Ascending aorta (tissue), 2 donors: ENCODE data around the gene SELENOF. TPM values are rescaled to one million over a fixed set of nuclear protein-coding genes. Genes with fewer than 3 reads are reported as not detected.
A peak's percentile ranks its signal among the peaks of the same experiment; 100 is the strongest.
"Not testable (repeated sequence)": the region's sequence is repeated elsewhere in the genome, so short reads cannot be mapped to it uniquely, and the experiment has no call there.

Experiments used
- DNase-seq, 2 donors: peaks; one replicate each; pipeline ENCODE4 v3.0.0-alpha.2; 2019; ENCODE audit warnings: low spot score in 2 of 2
- H3K27ac ChIP-seq, 2 donors: fragments of 200-600 bp; sonication (generic); one replicate each; pipeline ENCODE4 v1.5.1; 2016 to 2017; ENCODE audit warnings: mild to moderate bottlenecking in 1 of 2
- H3K27me3 ChIP-seq: fragments of 200-600 bp; sonication (generic); one replicate; pipeline ENCODE4 v1.5.1; 2017
- H3K36me3 ChIP-seq, 2 donors: fragments of 200-600 bp; sonication (generic); one replicate each; pipeline ENCODE4 v1.5.1; 2016
- H3K4me1 ChIP-seq, 2 donors: fragments of 200-600 bp; sonication (generic); one replicate each; pipeline ENCODE4 v1.5.1; 2016 to 2017; ENCODE audit warnings: mild to moderate bottlenecking in 1 of 2
- H3K4me3 ChIP-seq, 2 donors: fragments of 200-600 bp; sonication (generic); one replicate each; pipeline ENCODE4 v1.5.1; 2016 to 2017; ENCODE audit warnings: mild to moderate bottlenecking in 1 of 2
- H3K9me3 ChIP-seq, 2 donors: fragments of 200-600 bp; sonication (generic); one replicate each; pipeline ENCODE4 v1.5.1; 2016
- intact Hi-C: fragments of 100-400 bp; cut with DNase I; formaldehyde crosslinking; loops from one replicate; pipeline ENCODE4 v1.15.1; 2023
- total RNA-seq: library from RNA; depleted of rRNA; stranded (reverse); fragments of >200 nt; gene quantifications from one replicate; pipeline ENCODE4 v1.1.0, GENCODE V29; 2016
- TF ChIP-seq, protein P1 (sequence below), 3 experiments: fragments of 200-600 bp in 2 of 3; fragments of 450-650 bp in 1 of 3; sonication (generic) in 2 of 3; IDR thresholded peaks; one replicate each; pipeline ENCODE4 v1.5.1; 2016 to 2019; ENCODE audit warnings: antibody characterized with exemption in 3 of 3, mild to moderate bottlenecking in 1 of 3, moderate library complexity in 1 of 3

The SELENOF gene
- total RNA-seq, 1 donor from 2014 or later: 124 TPM

DNA sequence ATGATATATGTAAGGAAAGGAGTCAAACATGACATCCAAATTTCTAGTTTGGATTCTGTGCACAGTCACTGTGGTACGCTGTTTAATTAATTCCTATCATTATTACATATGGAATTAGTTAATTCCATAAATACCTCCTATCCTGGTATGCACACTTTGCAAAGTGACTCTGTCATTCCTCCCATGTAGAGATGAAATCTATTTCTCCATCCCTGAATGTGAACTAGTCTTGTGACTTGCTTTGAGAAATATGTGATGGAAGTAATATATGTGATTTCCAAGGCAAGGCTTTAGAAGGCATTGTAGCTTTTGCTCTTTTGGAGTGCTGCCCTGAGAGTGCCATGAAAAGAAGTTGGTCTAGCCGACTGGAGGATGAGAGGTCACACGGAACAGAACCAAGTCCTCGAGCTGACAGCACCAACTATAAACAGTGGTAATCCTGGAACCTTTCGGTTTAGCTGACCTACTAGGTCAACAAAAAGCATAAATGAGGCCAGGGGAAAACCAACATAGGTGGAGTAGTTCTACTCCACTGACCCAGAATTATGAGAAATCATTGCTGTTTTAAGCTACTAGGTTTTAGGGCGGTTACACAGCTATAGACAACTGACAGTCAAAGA, 1.5 kb downstream of the SELENOF start:
- H3K4me3 ChIP-seq: peak overlapping the region in 1 of 2 donors; percentile 77
- no peaks in the 10 kb centered on the region for H3K9me3 ChIP-seq
- H3K4me1 ChIP-seq: peaks cover 0 to 17% of the 10 kb centered on the region in 2 donors
- intact Hi-C loops: loop anchor here (5.0 to 10.0 kb wide), 5 partner anchors 135 to 1982 kb away; partner anchors contain the start of genes BCL10, GTF2B, LMO4 and PKN2
- no peak overlapping the region for H3K27ac ChIP-seq
- H3K27me3 ChIP-seq: no peaks in the 10 kb centered on the region
- TF ChIP-seq, protein P1, sequence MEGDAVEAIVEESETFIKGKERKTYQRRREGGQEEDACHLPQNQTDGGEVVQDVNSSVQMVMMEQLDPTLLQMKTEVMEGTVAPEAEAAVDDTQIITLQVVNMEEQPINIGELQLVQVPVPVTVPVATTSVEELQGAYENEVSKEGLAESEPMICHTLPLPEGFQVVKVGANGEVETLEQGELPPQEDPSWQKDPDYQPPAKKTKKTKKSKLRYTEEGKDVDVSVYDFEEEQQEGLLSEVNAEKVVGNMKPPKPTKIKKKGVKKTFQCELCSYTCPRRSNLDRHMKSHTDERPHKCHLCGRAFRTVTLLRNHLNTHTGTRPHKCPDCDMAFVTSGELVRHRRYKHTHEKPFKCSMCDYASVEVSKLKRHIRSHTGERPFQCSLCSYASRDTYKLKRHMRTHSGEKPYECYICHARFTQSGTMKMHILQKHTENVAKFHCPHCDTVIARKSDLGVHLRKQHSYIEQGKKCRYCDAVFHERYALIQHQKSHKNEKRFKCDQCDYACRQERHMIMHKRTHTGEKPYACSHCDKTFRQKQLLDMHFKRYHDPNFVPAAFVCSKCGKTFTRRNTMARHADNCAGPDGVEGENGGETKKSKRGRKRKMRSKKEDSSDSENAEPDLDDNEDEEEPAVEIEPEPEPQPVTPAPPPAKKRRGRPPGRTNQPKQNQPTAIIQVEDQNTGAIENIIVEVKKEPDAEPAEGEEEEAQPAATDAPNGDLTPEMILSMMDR (IDR thresholded peaks at IDR 0.05): no peak
- no peak for DNase-seq
- peaks cover 0 to 13% of the 10 kb centered on the region in 2 donors for H3K36me3 ChIP-seq

DNA sequence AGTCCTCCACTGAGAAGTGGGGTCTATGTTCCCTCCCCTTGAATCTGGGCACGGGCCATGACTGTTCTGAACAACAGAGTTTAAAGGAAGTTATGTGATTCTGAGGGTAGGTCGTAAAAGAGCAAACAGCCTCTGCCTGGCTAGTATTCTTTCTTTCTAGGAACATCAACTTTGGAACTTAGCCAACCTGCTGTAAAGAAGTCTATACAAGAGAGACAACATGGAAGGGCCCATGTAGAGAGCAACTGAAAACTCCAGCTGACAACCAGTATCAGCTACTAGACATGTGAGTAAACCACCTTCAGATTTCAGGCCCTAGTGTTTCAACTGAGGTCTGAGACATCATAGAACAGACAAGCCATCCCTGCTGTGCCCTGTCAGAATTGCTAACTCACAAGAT, 7.5 kb downstream of the SELENOF start:
- TF ChIP-seq, protein P1 (IDR thresholded peaks at IDR 0.05): no peak
- H3K36me3 ChIP-seq: peaks cover 3 to 22% of the 10 kb centered on the region in 2 donors
- H3K4me3 ChIP-seq: no peak overlapping the region
- no peaks in the 10 kb centered on the region for H3K9me3 ChIP-seq
- intact Hi-C loops: no loop called here
- H3K4me1 ChIP-seq: no peaks in the 10 kb centered on the region
- DNase-seq: no peak
- H3K27ac ChIP-seq: no peak overlapping the region
- H3K27me3 ChIP-seq: no peaks in the 10 kb centered on the region

DNA sequence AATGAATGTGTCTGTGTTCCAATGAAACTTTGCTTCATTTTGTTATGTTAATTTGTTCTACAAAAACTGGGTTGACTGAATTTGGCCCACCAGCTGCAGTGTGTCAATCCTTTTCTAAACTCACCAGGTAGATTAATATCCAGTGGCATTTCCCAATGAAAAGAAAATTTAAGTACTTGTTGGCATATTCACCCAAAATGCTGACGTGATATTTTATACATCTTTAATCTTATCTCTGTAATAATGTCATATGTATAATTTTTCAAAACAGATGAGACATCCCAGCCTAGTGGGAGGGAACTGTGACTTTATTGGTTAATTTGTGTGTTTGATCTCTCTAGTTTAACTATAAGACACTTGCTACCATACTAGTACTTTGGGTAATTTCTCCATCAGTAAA, 8.1 kb downstream of the SELENOF start:
- intact Hi-C loops: no loop called here
- H3K27ac ChIP-seq: no peak overlapping the region
- no peak overlapping the region for H3K4me3 ChIP-seq
- peaks cover 4 to 26% of the 10 kb centered on the region in 2 donors for H3K36me3 ChIP-seq
- no peak for DNase-seq
- no peaks in the 10 kb centered on the region for H3K9me3 ChIP-seq
- no peaks in the 10 kb centered on the region for H3K4me1 ChIP-seq
- TF ChIP-seq, protein P1 (IDR thresholded peaks at IDR 0.05): no peak
- H3K27me3 ChIP-seq: no peaks in the 10 kb centered on the region

DNA sequence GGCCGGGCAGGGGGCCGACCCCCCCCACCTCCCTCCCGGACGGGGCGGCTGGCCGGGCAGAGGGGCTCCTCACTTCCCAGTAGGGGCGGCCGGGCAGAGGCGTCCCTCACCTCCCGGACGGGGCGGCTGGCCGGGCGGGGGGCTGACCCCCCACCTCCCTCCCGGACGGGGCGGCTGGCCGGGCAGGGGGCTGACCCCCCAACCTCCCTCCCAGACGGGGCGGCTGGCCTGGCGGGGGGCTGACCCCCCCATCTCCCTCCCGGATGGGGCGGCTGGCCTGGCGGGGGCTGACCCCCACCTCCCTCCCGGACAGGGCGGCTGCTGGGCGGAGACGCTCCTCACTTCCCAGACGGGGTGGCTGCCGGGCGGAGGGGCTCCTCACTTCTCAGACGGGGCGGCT, 14.5 kb downstream of the SELENOF start:
- not testable (repeated sequence) for H3K9me3 ChIP-seq

DNA sequence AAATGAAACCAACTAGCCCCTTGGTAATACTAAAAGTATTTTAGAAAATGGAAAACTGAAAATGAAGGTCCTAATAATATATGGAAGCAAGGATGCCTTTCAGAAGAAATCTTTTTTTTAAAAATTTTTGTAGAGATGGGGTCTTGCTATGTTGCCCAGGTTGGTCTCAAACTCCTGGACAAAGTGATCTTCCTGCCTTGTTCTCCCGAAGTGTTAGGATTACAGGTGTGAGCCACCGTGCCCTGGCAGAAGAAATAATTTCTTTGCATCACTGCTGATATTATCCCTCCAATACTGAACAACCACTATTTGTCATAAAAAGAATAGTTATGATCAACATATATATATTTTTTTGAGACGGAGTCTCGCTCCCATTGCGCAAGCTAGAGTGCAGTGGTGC, 25.6 kb downstream of the SELENOF start:
- no peaks in the 10 kb centered on the region for H3K9me3 ChIP-seq
- H3K27me3 ChIP-seq: no peaks in the 10 kb centered on the region
- no peaks in the 10 kb centered on the region for H3K36me3 ChIP-seq
- no peak overlapping the region for H3K27ac ChIP-seq
- H3K4me1 ChIP-seq: peaks cover 0 to 15% of the 10 kb centered on the region in 2 donors
- TF ChIP-seq, protein P1 (IDR thresholded peaks at IDR 0.05): no peak
- intact Hi-C loops: no loop called here
- no peak overlapping the region for H3K4me3 ChIP-seq
- no peak for DNase-seq

More for the DNA sequence above, 14.5 kb downstream of the SELENOF start:
- peaks cover 7 to 17% of the 10 kb centered on the region in 2 donors for H3K36me3 ChIP-seq
- H3K4me3 ChIP-seq, H3K27me3 ChIP-seq, H3K4me1 ChIP-seq, intact Hi-C loops, DNase-seq, H3K27ac ChIP-seq: not testable (repeated sequence)

DNA sequence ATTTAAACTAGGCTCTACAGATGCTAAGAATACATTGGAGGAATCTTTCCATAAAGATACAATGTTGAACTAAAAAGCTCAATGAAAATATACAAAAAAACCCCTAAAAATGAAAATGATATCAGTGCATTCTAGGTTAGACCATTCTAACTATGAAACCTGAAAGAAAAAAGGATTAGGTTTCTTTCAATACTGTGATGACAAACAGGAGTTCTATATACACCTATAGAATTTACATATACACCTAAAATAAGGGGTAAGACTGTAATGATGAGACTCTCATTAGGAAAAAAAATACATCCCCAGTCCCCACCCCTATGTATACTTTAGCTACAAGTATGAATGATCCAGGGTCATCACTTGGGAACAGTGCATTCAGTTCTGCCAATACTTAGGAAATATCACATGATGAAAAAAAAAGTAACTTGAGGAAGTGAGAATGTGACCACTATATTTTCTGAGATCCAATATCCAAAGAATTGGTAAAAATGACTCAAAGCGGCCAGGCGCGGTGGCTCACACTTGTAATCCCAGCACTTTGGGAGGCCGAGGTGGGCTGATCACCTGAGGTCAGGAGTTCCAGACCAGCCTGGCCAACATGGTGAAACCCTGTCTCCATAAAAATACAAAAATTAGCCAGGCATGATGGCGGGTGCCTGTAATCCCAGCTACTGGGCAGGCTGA, 26.3 kb downstream of the SELENOF start:
- Histone ChIP-seq H3K4me1 (peaks cover 0 to 15% of the 10 kb centered on the region in 2 donors), H3K4me3 (no peak overlapping the region), H3K9me3 (no peaks in the 10 kb centered on the region), H3K36me3 (no peaks in the 10 kb centered on the region), H3K27me3 (no peaks in the 10 kb centered on the region), H3K27ac (no peak overlapping the region)
- intact Hi-C loops: no loop called here
- DNase-seq: no peak
- TF ChIP-seq, protein P1 (IDR thresholded peaks at IDR 0.05): no peak
